ENCODE results near the gene PSMD14. TPM values are rescaled to one million over a fixed set of nuclear protein-coding genes. Genes with fewer than 3 reads are reported as not detected.

The PSMD14 gene
- total RNA-seq, 1 donor from 2014 or later: 45.5 TPM

Small RNA genes lying within 50 kb of the gene (small RNA-seq; reads per million reads assigned to genes)
- not detected for gene RNA5SP108 (ENCODE audit: low replicate concordance)

Other genes with a start within 250 kb of the PSMD14 start
- 90.7 TPM for gene TANK, start 148.0 kb upstream of the PSMD14 start, total RNA-seq
- 0.30 TPM for gene TBR1, start 107.9 kb downstream of the PSMD14 start, total RNA-seq